Thoracic aorta (tissue), 2 donors: ENCODE results near the gene DPYD. TPM values are rescaled to one million over a fixed set of nuclear protein-coding genes. Genes with fewer than 3 reads are reported as not detected.
"Not testable (repeated sequence)": the region's sequence is repeated elsewhere in the genome, so short reads cannot be mapped to it uniquely, and the experiment has no call there.

Experiments used
- ATAC-seq: fragments of 150-250 bp; one replicate; pipeline ENCODE4 v1.8.0; 2017; ENCODE audit warnings: low read depth; ENCODE audit not compliant: insufficient number of reproducible peaks, low FRiP score
- DNase-seq: peaks from one replicate; pipeline ENCODE4 v3.0.0-alpha.2; 2020; ENCODE audit warnings: low spot score
- H3K27ac ChIP-seq, 2 donors: fragments of 200-600 bp; sonication (generic); 1 replicate in 1 of 2; 2 replicates in 1 of 2; pipeline ENCODE4 v1.5.1; 2016; ENCODE audit warnings: mild to moderate bottlenecking in 2 of 2, moderate library complexity in 2 of 2
- H3K27me3 ChIP-seq: fragments of 200-600 bp; sonication (generic); replicated peaks from 2 replicates; pipeline ENCODE4 v1.6.0; 2016; ENCODE audit warnings: mild to moderate bottlenecking; ENCODE audit not compliant: insufficient read depth
- H3K36me3 ChIP-seq: fragments of 200-600 bp; sonication (generic); one replicate; pipeline ENCODE4 v1.5.1; 2016
- H3K4me1 ChIP-seq, 2 donors: fragments of 200-600 bp; sonication (generic); 1 replicate in 1 of 2; 2 replicates in 1 of 2; pipeline versions ENCODE4 v1.5.1 to v1.6.0; 2016; ENCODE audit warnings: low read depth in 2 of 2, mild to moderate bottlenecking in 1 of 2; ENCODE audit not compliant: control insufficient read depth in 1 of 2
- H3K4me3 ChIP-seq: fragments of 200-600 bp; sonication (generic); 2 replicates; pipeline ENCODE4 v1.5.1; 2016; ENCODE audit warnings: mild to moderate bottlenecking
- H3K9me3 ChIP-seq: fragments of 200-600 bp; sonication (generic); 2 replicates; pipeline ENCODE4 v1.5.1; 2016
- CTCF ChIP-seq: fragments of 200-600 bp; sonication (generic); IDR thresholded peaks from one replicate; pipeline ENCODE4 v1.5.1; 2019; ENCODE audit warnings: antibody characterized with exemption
- total RNA-seq, 2 donors: library from RNA; depleted of rRNA; stranded (reverse); fragments of >200 nt; gene quantifications; one replicate each; pipeline versions ENCODE4 v1.1.0 to v1.2.3, GENCODE V29; 2016

The DPYD gene
- total RNA-seq, 2 donors from 2014 or later = 29.1 to 44.2 TPM

- Histone ChIP-seq H3K27ac (no peak overlapping the region), H3K27me3 (no peaks in the 10 kb centered on the region), H3K4me3 (no peak overlapping the region), H3K36me3 (no peaks in the 10 kb centered on the region), H3K4me1 (peaks cover 2 to 12% of the 10 kb centered on the region in 2 donors), H3K9me3 (no peaks in the 10 kb centered on the region)
- no peak for TF ChIP-seq CTCF
- no peak for DNase-seq
- no peak for ATAC-seq
Observed at GRCh38 chr1:97351846-97352245, 569.0 kb downstream of the DPYD start.

GRCh38 chr1:97350662-97351061 lies 570.2 kb downstream of the DPYD start:
- Histone ChIP-seq H3K36me3 (no peaks in the 10 kb centered on the region), H3K4me1 (peaks cover 2 to 12% of the 10 kb centered on the region in 2 donors), H3K4me3 (no peak overlapping the region), H3K27ac (no peak overlapping the region), H3K27me3 (no peaks in the 10 kb centered on the region), H3K9me3 (no peaks in the 10 kb centered on the region)
- no peak for DNase-seq
- ATAC-seq = no peak
- no peak for TF ChIP-seq CTCF

- DNase-seq (no peak), ATAC-seq (no peak)
- Histone ChIP-seq H3K27me3 (no peaks in the 10 kb centered on the region), H3K9me3 (no peaks in the 10 kb centered on the region), H3K4me3 (no peak overlapping the region), H3K27ac (no peak overlapping the region), H3K36me3 (no peaks in the 10 kb centered on the region), H3K4me1 (peaks cover 2 to 12% of the 10 kb centered on the region in 2 donors)
- TF ChIP-seq CTCF = no peak
Observed at GRCh38 chr1:97350241-97350640, 570.6 kb downstream of the DPYD start.

GRCh38 chr1:97349794-97350193 lies 571.0 kb downstream of the DPYD start:
- H3K27me3 ChIP-seq, H3K9me3 ChIP-seq, ATAC-seq: not testable (repeated sequence)

GRCh38 chr1:97348599-97349265 lies 572.1 kb downstream of the DPYD start:
- peaks cover 2 to 12% of the 10 kb centered on the region in 2 donors for H3K4me1 ChIP-seq
- H3K4me3 ChIP-seq = no peak overlapping the region
- no peak for TF ChIP-seq CTCF
- DNase-seq (no peak), ATAC-seq (no peak)
- H3K36me3 ChIP-seq = no peaks in the 10 kb centered on the region
- H3K9me3 ChIP-seq = no peaks in the 10 kb centered on the region
- no peaks in the 10 kb centered on the region for H3K27me3 ChIP-seq
- H3K27ac ChIP-seq = no peak overlapping the region

More at GRCh38 chr1:97349794-97350193, 571.0 kb downstream of the DPYD start:
- H3K27ac ChIP-seq, H3K36me3 ChIP-seq, H3K4me3 ChIP-seq, DNase-seq: not testable (repeated sequence)
- peaks cover 2 to 12% of the 10 kb centered on the region in 2 donors for H3K4me1 ChIP-seq

- no peak overlapping the region for H3K4me3 ChIP-seq
- ATAC-seq (no peak), DNase-seq (no peak)
- H3K9me3 ChIP-seq = no peaks in the 10 kb centered on the region
- no peaks in the 10 kb centered on the region for H3K36me3 ChIP-seq
- H3K27ac ChIP-seq = no peak overlapping the region
- no peaks in the 10 kb centered on the region for H3K4me1 ChIP-seq
- TF ChIP-seq CTCF = no peak
- no peaks in the 10 kb centered on the region for H3K27me3 ChIP-seq
Observed at GRCh38 chr1:97340951-97341350, 579.9 kb downstream of the DPYD start.
